Activated naive CD4-positive, alpha-beta T cell treated with anti-CD3 and anti-CD28 coated beads for 36 hours (primary cell): ENCODE measurements around the gene PLAC8L1. TPM values are rescaled to one million over a fixed set of nuclear protein-coding genes. Genes with fewer than 3 reads are reported as not detected.

Source experiments
- CTCF ChIA-PET: fragments of 350-600 bp; sonication (Branson Sonifier 250); formaldehyde crosslinking; loops from one replicate; lab custom pipeline; 2021; ENCODE audit warnings: antibody characterized with exemption; lab: Charles Lee
- DNase-seq: peaks from one replicate; pipeline ENCODE4 v3.0.0-alpha.2; 2020
- H3K27ac Mint-ChIP-seq: one replicate; pipeline ENCODE4 v1.8.0; 2021; ENCODE audit warnings: mild to moderate bottlenecking, mixed read lengths
- H3K27me3 Mint-ChIP-seq: one replicate; pipeline ENCODE4 v1.8.0; 2021; ENCODE audit warnings: low read depth, mixed read lengths
- H3K36me3 Mint-ChIP-seq: one replicate; pipeline ENCODE4 v1.8.0; 2021; ENCODE audit warnings: low read depth, mixed read lengths
- H3K4me1 Mint-ChIP-seq: one replicate; pipeline ENCODE4 v1.8.0; 2021; ENCODE audit warnings: low read depth, mixed read lengths
- H3K4me3 Mint-ChIP-seq: one replicate; pipeline ENCODE4 v1.8.0; 2021; ENCODE audit warnings: mild to moderate bottlenecking, moderate library complexity, mixed read lengths
- H3K9me3 Mint-ChIP-seq: one replicate; pipeline ENCODE4 v1.8.0; 2021; ENCODE audit warnings: mixed read lengths
- intact Hi-C: fragments of 100-400 bp; cut with micrococcal nuclease; formaldehyde crosslinking; loops from one replicate; pipeline ENCODE4 v1.15.1; 2023
- total RNA-seq, 2 experiments: library from RNA; stranded (reverse); gene quantifications; one replicate each; pipeline ENCODE4 v1.2.3, GENCODE V29; 2021

The PLAC8L1 gene
- total RNA-seq, 2 experiments from 2014 or later, result 0.36 to 0.40 TPM

- intact Hi-C loops, result no loop called here
- Mint-ChIP-seq H3K9me3 (no peaks in the 10 kb centered on the region), H3K27me3 (peaks cover 31% of the 10 kb centered on the region), H3K4me1 (peaks cover 11% of the 10 kb centered on the region), H3K4me3 (no peak overlapping the region), H3K27ac (no peak overlapping the region), H3K36me3 (no peaks in the 10 kb centered on the region)
- no peak for DNase-seq
- CTCF ChIA-PET, result interaction anchor here (0.7 kb wide), 1 partner anchor 12 kb away, joined by 3 read pairs; no protein-coding TSS in a partner anchor
Measured at GRCh38 chr5:146078566-146078965, 26.8 kb downstream of the PLAC8L1 start.

- Mint-ChIP-seq H3K27me3 (peaks cover 29% of the 10 kb centered on the region), H3K9me3 (no peaks in the 10 kb centered on the region), H3K4me1 (peaks cover 11% of the 10 kb centered on the region), H3K36me3 (no peaks in the 10 kb centered on the region), H3K4me3 (no peak overlapping the region), H3K27ac (no peak overlapping the region)
- no peak for DNase-seq
- CTCF ChIA-PET, result no interaction called here
- intact Hi-C loops, result no loop called here
Measured at GRCh38 chr5:146076455-146076854, 28.9 kb downstream of the PLAC8L1 start.

- H3K27ac Mint-ChIP-seq, result no peak overlapping the region
- CTCF ChIA-PET, result no interaction called here
- intact Hi-C loops, result no loop called here
- no peaks in the 10 kb centered on the region for H3K9me3 Mint-ChIP-seq
- no peak for DNase-seq
- H3K36me3 Mint-ChIP-seq, result no peaks in the 10 kb centered on the region
- no peak overlapping the region for H3K4me3 Mint-ChIP-seq
- peaks cover 11% of the 10 kb centered on the region for H3K4me1 Mint-ChIP-seq
- peaks cover 25% of the 10 kb centered on the region for H3K27me3 Mint-ChIP-seq
Measured at GRCh38 chr5:146076028-146076427, 29.3 kb downstream of the PLAC8L1 start.

GRCh38 chr5:146073239-146073900 lies 32.0 kb downstream of the PLAC8L1 start:
- CTCF ChIA-PET, result no interaction called here
- Mint-ChIP-seq H3K9me3 (no peaks in the 10 kb centered on the region), H3K36me3 (no peaks in the 10 kb centered on the region), H3K27me3 (peaks cover 16% of the 10 kb centered on the region), H3K4me1 (no peaks in the 10 kb centered on the region), H3K27ac (no peak overlapping the region), H3K4me3 (no peak overlapping the region)
- intact Hi-C loops, result no loop called here
- no peak for DNase-seq

GRCh38 chr5:146072595-146072994 lies 32.8 kb downstream of the PLAC8L1 start:
- Mint-ChIP-seq H3K27ac (no peak overlapping the region), H3K36me3 (no peaks in the 10 kb centered on the region), H3K27me3 (peaks cover 12% of the 10 kb centered on the region), H3K9me3 (no peaks in the 10 kb centered on the region), H3K4me3 (no peak overlapping the region), H3K4me1 (no peaks in the 10 kb centered on the region)
- DNase-seq, result no peak
- intact Hi-C loops, result no loop called here
- CTCF ChIA-PET, result no interaction called here

- Mint-ChIP-seq H3K9me3 (no peaks in the 10 kb centered on the region), H3K36me3 (no peaks in the 10 kb centered on the region)
- CTCF ChIA-PET, result interaction anchor here (0.6 to 1.0 kb wide), 2 partner anchors 19 to 44 kb away, joined by 3 to 4 read pairs; no protein-coding TSS in a partner anchor
Measured at GRCh38 chr5:146071171-146071570, 34.2 kb downstream of the PLAC8L1 start.

GRCh38 chr5:146070746-146071145 lies 34.6 kb downstream of the PLAC8L1 start:
- Mint-ChIP-seq H3K27me3 (peaks cover 5% of the 10 kb centered on the region), H3K36me3 (no peaks in the 10 kb centered on the region), H3K9me3 (no peaks in the 10 kb centered on the region), H3K4me1 (no peaks in the 10 kb centered on the region), H3K27ac (no peak overlapping the region), H3K4me3 (no peak overlapping the region)
- DNase-seq, result no peak
- CTCF ChIA-PET, result no interaction called here
- intact Hi-C loops, result no loop called here

More at GRCh38 chr5:146071171-146071570, 34.2 kb downstream of the PLAC8L1 start:
- no peak overlapping the region for H3K4me3 Mint-ChIP-seq
- DNase-seq, result no peak
- H3K27me3 Mint-ChIP-seq, result peaks cover 5% of the 10 kb centered on the region
- H3K4me1 Mint-ChIP-seq, result no peaks in the 10 kb centered on the region
- intact Hi-C loops, result no loop called here
- no peak overlapping the region for H3K27ac Mint-ChIP-seq

GRCh38 chr5:146069780-146070099 lies 35.6 kb downstream of the PLAC8L1 start:
- CTCF ChIA-PET, result no interaction called here
- Mint-ChIP-seq H3K36me3 (no peaks in the 10 kb centered on the region), H3K4me3 (no peak overlapping the region), H3K27ac (no peak overlapping the region), H3K4me1 (no peaks in the 10 kb centered on the region), H3K9me3 (no peaks in the 10 kb centered on the region), H3K27me3 (peaks cover 5% of the 10 kb centered on the region)
- intact Hi-C loops, result no loop called here
- DNase-seq, result no peak

- CTCF ChIA-PET, result interaction anchor here (0.6 kb wide), 1 partner anchor 1181 kb away, joined by 3 read pairs; no protein-coding TSS in a partner anchor
- no peaks in the 10 kb centered on the region for H3K9me3 Mint-ChIP-seq
- peaks cover 5% of the 10 kb centered on the region for H3K27me3 Mint-ChIP-seq
- no peak overlapping the region for H3K27ac Mint-ChIP-seq
- no peak for DNase-seq
- no peak overlapping the region for H3K4me3 Mint-ChIP-seq
- intact Hi-C loops, result no loop called here
- no peaks in the 10 kb centered on the region for H3K36me3 Mint-ChIP-seq
- no peaks in the 10 kb centered on the region for H3K4me1 Mint-ChIP-seq
Measured at GRCh38 chr5:146068977-146069779, 36.2 kb downstream of the PLAC8L1 start.

GRCh38 chr5:146068206-146068605 lies 37.2 kb downstream of the PLAC8L1 start:
- no peaks in the 10 kb centered on the region for H3K9me3 Mint-ChIP-seq
- no peak overlapping the region for H3K27ac Mint-ChIP-seq
- H3K36me3 Mint-ChIP-seq, result no peaks in the 10 kb centered on the region
- no peak overlapping the region for H3K4me3 Mint-ChIP-seq
- no peaks in the 10 kb centered on the region for H3K27me3 Mint-ChIP-seq
- no peak for DNase-seq
- H3K4me1 Mint-ChIP-seq, result no peaks in the 10 kb centered on the region
- CTCF ChIA-PET, result interaction anchor here (0.6 kb wide), 1 partner anchor 211 kb away, joined by 4 read pairs; no protein-coding TSS in a partner anchor
- intact Hi-C loops, result no loop called here

- no peak for DNase-seq
- CTCF ChIA-PET, result interaction anchor here (0.6 kb wide), 1 partner anchor 11 kb away, joined by 3 read pairs; no protein-coding TSS in a partner anchor
- Mint-ChIP-seq H3K36me3 (no peaks in the 10 kb centered on the region), H3K9me3 (no peaks in the 10 kb centered on the region), H3K27ac (no peak overlapping the region), H3K27me3 (no peaks in the 10 kb centered on the region), H3K4me3 (no peak overlapping the region), H3K4me1 (no peaks in the 10 kb centered on the region)
- intact Hi-C loops, result no loop called here
Measured at GRCh38 chr5:146066968-146067367, 38.4 kb downstream of the PLAC8L1 start.

- H3K27ac Mint-ChIP-seq, result no peak overlapping the region
- H3K4me1 Mint-ChIP-seq, result no peaks in the 10 kb centered on the region
- intact Hi-C loops, result no loop called here
- no peak for DNase-seq
- no peak overlapping the region for H3K4me3 Mint-ChIP-seq
- no peaks in the 10 kb centered on the region for H3K9me3 Mint-ChIP-seq
- H3K27me3 Mint-ChIP-seq, result peaks cover 7% of the 10 kb centered on the region
- no peaks in the 10 kb centered on the region for H3K36me3 Mint-ChIP-seq
- CTCF ChIA-PET, result no interaction called here
Measured at GRCh38 chr5:146060221-146060585, 45.2 kb downstream of the PLAC8L1 start.
